Astrocyte of the cerebellum (primary cell): ENCODE data around the gene CHRDL2.
"Not testable (repeated sequence)": the region's sequence is repeated elsewhere in the genome, so short reads cannot be mapped to it uniquely, and the experiment has no call there.

Experiments used
- DNase-seq: peaks from one replicate; pipeline ENCODE4 v3.0.0-alpha.2; 2011; ENCODE audit warnings: low read depth
- H3K4me3 ChIP-seq: 2 replicates; pipeline ENCODE4 v1.5.1; 2011; ENCODE audit warnings: mild to moderate bottlenecking, low read depth, low read length, moderate library complexity
- in situ Hi-C: cut with HindIII; loops from 2 replicates; pipeline ENCODE4 v1.10.0; 2017; ENCODE audit warnings: low sequenced_read_pairs
- TF ChIP-seq, protein P1 (sequence below): IDR thresholded peaks from 2 replicates; pipeline ENCODE4 v1.5.1; 2012; ENCODE audit warnings: low read length, low read depth, moderate library complexity, mild to moderate bottlenecking; ENCODE audit errors: missing control alignments

Gene CHRDL2

DNA sequence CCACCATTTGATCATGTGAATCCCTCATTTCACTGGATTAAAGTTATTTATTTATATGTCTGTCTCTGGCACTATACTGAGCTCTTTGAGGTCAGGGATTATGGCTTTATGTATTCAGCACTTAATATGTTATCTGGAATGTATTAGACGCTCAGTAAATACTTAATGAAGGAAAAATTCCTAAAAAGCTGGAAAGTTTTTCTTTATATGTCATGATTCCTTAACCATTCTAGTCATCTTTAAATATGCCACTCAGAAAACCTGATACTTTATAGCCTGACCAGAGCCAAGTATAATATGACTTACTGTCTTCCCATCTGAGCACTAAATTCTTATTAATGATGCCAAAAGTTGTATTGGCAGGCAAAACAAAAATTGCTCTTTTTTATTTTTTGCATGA is 44.5 kb upstream of the CHRDL2 start:
- in situ Hi-C loops, result no loop called here
- DNase-seq, result no peak
- H3K4me3 ChIP-seq, result no peak overlapping the region
- TF ChIP-seq, protein P1, sequence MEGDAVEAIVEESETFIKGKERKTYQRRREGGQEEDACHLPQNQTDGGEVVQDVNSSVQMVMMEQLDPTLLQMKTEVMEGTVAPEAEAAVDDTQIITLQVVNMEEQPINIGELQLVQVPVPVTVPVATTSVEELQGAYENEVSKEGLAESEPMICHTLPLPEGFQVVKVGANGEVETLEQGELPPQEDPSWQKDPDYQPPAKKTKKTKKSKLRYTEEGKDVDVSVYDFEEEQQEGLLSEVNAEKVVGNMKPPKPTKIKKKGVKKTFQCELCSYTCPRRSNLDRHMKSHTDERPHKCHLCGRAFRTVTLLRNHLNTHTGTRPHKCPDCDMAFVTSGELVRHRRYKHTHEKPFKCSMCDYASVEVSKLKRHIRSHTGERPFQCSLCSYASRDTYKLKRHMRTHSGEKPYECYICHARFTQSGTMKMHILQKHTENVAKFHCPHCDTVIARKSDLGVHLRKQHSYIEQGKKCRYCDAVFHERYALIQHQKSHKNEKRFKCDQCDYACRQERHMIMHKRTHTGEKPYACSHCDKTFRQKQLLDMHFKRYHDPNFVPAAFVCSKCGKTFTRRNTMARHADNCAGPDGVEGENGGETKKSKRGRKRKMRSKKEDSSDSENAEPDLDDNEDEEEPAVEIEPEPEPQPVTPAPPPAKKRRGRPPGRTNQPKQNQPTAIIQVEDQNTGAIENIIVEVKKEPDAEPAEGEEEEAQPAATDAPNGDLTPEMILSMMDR, result no peak

GRCh38 chr11:74773476-74773875 is 42.2 kb upstream of the CHRDL2 start:
- in situ Hi-C loops, result no loop called here
- no peak for DNase-seq

DNA sequence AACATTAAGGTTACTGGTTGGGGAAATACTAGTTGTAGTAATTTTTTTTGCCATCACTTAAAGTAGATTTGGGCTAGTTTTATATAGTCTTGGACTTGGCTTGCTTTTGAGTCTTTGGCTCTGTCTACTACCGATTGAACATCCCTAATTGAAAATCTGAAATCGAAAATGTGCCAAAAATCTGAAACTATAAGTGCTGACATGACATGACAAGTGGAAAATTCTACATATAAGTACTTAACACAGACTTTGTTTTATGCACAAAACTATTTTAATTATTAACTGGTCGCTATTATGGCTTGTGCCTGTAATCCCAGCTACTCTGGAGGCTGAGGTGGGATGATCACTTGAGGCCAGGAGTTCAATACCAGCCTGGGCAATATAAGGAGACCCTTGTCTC is 39.9 kb upstream of the CHRDL2 start:
- in situ Hi-C loops, result no loop called here
- H3K4me3 ChIP-seq, result no peak overlapping the region
- TF ChIP-seq, protein P1, result no peak
- DNase-seq, result no peak

More at GRCh38 chr11:74773476-74773875, 42.2 kb upstream of the CHRDL2 start:
- TF ChIP-seq, protein P1, result no peak
- no peak overlapping the region for H3K4me3 ChIP-seq

DNA sequence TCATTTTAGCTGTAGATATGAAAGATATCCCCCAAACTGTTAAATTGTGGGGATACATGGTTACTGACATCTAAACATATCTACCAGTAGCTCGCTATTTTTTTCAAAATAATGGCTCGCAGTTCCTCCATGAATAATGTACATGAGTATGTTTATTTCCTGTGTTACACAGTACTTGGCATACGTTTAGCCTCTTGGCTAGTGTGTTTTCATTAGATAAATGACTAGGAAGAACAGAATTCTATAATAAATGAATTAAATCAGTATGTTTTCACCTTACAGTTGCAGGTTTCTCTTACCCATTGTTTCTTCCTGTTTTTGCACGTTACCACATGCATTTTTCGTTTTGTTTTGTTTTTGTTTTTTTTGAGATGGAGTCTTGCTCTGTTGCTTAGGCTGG is 39.2 kb upstream of the CHRDL2 start:
- TF ChIP-seq, protein P1, result no peak
- in situ Hi-C loops, result no loop called here
- no peak overlapping the region for H3K4me3 ChIP-seq
- no peak for DNase-seq

- TF ChIP-seq, protein P1, result no peak
- no peak overlapping the region for H3K4me3 ChIP-seq
- no peak for DNase-seq
- in situ Hi-C loops, result no loop called here
Measured at GRCh38 chr11:74769055-74769707, 38.0 kb upstream of the CHRDL2 start.

DNA sequence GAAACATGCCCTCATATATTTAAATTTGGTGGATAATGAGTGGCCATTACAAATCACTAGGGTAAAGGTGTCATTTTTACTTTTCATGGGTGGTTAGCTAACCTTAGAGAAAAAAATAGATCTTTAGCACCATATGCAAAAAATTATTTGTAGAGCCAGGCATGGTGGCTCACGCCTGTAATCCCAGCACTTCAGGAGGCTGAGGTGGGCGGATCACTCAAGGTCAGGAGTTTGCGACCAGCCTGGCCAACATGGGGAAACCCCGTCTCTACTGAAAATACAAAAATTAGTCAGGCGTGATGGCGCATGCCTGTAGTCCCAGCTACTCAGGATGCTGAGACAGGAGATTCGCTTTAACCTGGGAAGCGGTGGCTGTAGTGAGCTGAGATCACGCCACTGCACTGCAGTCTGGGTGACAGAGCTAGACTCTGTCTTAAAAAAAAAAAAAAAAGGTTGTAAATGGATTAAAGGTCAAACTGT is 37.0 kb upstream of the CHRDL2 start:
- DNase-seq, in situ Hi-C loops, H3K4me3 ChIP-seq: not testable (repeated sequence)

DNA sequence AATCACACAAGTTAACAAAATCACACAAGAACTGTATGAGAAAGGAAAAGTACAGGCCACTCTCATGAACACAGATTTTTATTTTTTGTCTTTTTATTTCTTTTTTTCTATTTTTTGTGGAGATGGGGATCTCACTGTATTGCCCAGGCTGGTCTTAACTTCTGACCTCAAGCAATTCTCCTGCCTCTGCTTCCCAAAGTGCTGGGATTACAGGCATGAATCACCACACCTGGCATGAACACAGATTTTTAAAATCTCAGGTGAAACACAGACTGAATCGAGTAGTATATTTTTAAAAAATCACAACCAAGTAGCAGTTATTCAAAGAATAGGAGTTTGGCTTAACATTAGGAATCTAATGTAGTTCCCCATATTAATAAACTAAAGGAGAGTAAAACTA is 35.7 kb upstream of the CHRDL2 start:
- TF ChIP-seq, protein P1, result no peak
- DNase-seq, result no peak
- H3K4me3 ChIP-seq, result no peak overlapping the region
- in situ Hi-C loops, result no loop called here
